GM18505 (cell line): ENCODE results near the gene TINAGL1.

ENCODE experiments used
- ATAC-seq: cut with Tn5 transposase; IDR thresholded peaks from one replicate; pipeline ENCODE4 v1.9.1; 2021; ENCODE audit not compliant: unreplicated experiment
- POLR2A ChIP-seq: IDR thresholded peaks from 4 replicates; pipeline ENCODE4 v1.6.1; 2011; ENCODE audit warnings: borderline replicate concordance; ENCODE audit not compliant: insufficient read depth, insufficient read length; ENCODE audit errors: extremely low read depth

TINAGL1 gene

DNA sequence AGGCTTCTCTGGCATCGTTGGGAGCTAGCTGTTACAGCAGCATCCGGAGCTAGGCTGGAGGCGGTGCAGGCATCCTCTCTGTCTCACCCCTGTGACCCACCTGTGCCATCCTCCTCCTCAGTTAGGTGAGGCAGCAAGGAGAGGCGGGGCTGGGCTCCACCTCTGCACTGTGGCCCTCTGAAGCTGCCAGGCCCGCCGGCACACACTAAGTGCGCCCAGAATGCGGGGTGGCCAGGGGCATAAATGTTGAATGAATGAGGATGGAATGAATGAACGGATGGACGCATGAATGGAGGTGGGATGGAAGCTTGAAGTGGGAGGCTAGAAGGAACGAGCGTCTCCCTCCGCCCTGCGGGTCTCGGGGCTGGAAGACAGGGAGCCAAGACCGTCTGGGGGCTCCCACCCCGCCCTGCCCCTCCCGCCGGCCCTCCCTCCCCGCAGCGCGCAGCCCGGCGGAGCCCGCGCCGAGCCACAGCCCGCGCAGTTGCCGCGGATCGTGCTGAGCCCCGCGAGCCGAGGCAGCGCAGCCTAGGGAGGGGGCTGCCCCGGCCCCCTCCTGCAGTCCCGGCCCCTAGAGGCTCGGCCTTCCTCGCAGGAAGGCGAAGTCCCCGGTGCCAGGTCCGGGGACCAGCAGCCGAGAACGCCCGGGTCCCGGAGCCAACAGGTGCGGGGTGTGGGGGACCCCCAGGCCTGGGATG lies 41.1 kb downstream of the TINAGL1 start, which contains the start of gene HCRTR1:
Gene HCRTR1, plus strand, starts transcription at position 472 of the 698 bp plus-strand sequence. CDS start 1,504 bp downstream, outside the sequence.
- no peak for ATAC-seq
- TF ChIP-seq POLR2A: no peak

DNA sequence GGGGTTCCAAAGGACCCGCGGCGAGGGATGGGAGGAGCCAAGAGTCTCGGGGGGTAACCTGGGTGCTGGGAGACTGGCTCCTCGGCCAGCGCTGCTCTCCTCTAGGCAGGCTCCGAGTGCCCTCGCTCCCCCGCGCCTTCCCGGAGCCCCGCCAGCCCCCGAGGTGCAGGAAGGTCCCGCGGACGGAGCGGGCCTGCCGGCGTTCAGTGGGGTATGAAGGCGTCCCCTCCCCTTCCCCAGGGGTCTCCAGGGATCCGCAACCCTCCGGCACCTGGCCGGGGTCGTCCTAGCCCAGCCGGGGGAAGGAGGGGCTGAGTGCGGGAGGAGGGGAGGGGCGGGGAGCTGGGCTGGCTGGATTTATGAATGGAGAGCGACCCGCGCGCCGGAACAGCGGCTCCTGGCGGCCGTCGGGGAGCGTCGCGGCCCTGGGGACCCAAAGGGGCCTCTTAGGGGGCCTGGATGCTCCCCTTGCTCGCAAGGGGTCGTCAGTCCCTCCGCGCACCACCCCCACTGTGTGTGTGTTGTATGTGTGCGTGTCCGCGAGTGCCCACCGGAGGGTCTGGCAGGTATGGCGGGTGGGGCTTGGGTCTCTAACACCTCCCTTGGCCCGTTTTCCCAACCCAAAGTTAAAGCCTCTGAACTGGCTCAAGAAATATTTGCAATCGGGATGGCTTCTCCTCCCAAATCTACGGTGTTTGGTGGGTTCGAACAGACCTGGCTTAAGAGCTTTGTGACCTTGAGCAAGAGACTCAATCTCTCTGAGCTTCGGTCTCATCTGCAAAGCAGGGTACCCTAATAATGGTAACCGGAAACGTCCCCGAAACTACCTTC lies 41.8 kb downstream of the TINAGL1 start:
- ATAC-seq: no peak
- no peak for TF ChIP-seq POLR2A

GRCh38 chr1:31618916-31619846 lies 42.9 kb downstream of the TINAGL1 start:
- ATAC-seq: no peak
- TF ChIP-seq POLR2A: no peak

- TF ChIP-seq POLR2A: no peak
- no peak for ATAC-seq
These were observed 44.5 kb downstream of the TINAGL1 start for GRCh38 chr1:31620631-31621497.

- no peak for TF ChIP-seq POLR2A
- no peak for ATAC-seq
These were observed 45.1 kb downstream of the TINAGL1 start for GRCh38 chr1:31621498-31621820.

DNA sequence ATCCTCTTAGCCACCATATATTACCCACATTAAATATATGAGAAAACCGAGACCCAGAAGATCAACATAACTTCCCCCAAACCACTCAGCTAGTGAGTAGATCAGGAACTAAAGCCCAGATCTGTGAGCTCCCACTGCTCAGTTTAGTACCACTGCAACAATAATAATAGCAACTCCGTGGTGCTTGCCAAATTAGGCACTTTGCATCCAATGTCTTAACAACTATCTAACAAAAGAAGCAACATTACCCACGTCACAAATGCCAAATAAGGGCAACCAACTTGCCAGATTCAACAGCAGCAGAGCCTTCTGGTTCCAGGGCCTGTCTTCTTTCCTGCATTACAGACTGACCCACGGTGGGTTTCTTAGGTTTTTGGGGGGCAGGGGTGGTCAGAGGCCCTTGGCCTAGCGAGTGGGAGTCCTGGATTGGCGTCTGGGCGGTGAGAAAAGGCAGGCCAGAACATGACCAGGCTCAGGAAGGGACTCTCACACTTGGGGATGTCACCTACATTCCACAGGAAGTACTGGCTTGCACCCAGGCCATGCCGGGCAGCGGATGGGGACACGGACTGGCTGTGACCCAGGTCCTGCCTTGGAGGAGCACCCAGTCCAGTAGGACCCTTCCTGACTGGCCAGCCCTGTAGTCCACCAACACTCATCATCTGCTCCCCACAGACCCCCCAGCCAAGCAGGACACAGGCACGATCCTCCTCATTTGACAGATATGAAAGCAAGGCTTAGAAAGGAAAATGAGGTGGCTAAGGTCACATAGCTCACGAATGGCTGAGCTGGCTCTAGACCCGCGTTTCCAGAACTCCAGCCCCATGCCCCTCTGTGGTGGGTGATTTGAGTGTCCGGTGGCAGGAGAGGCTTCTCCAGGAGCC lies 45.8 kb downstream of the TINAGL1 start:
- no peak for ATAC-seq
- TF ChIP-seq POLR2A: no peak

DNA sequence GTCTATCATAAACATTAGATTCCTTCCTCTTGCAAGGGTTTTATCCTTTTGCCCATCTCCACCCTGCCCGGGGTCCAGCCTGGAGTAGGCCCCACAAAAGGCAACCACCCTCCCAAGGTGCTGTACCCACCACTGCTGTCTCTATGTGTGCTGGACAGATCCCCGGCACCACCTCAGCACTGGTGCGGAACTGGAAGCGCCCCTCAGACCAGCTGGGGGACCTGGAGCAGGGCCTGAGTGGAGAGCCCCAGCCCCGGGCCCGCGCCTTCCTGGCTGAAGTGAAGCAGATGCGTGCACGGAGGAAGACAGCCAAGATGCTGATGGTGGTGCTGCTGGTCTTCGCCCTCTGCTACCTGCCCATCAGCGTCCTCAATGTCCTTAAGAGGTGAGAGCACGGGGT lies 47.0 kb downstream of the TINAGL1 start:
- ATAC-seq: no peak
- no peak for TF ChIP-seq POLR2A

GRCh38 chr1:31624309-31624708 lies 48.0 kb downstream of the TINAGL1 start:
- no peak for ATAC-seq
- no peak for TF ChIP-seq POLR2A

- TF ChIP-seq POLR2A: no peak
- ATAC-seq: no peak
These were observed 48.6 kb downstream of the TINAGL1 start for GRCh38 chr1:31624731-31625514.

- no peak for TF ChIP-seq POLR2A
- no peak for ATAC-seq
These were observed 49.4 kb downstream of the TINAGL1 start for GRCh38 chr1:31625561-31626222.
